Measurements from ENCODE around the gene APBB3.

DNA sequence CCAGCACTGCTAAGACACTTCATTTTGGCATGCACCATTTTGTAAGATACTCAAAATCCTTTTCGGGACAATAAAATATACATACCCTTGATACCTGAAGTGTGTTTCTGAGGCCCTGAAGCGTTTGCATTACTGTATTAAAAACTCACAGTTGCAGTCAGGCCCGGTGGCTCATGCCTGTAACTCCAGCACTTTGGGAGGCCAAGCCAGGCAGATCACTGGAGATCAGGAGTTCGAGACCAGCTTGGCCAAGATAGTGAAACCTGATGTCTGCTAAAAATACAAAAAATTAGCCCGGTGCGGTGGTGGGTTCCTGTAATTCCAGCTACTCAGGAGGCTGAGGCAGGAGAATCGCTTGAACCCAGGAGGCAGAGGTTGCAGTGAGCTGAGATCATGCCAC is 19.4 kb downstream of the APBB3 start:
- TF ChIP-seq, protein P1, sequence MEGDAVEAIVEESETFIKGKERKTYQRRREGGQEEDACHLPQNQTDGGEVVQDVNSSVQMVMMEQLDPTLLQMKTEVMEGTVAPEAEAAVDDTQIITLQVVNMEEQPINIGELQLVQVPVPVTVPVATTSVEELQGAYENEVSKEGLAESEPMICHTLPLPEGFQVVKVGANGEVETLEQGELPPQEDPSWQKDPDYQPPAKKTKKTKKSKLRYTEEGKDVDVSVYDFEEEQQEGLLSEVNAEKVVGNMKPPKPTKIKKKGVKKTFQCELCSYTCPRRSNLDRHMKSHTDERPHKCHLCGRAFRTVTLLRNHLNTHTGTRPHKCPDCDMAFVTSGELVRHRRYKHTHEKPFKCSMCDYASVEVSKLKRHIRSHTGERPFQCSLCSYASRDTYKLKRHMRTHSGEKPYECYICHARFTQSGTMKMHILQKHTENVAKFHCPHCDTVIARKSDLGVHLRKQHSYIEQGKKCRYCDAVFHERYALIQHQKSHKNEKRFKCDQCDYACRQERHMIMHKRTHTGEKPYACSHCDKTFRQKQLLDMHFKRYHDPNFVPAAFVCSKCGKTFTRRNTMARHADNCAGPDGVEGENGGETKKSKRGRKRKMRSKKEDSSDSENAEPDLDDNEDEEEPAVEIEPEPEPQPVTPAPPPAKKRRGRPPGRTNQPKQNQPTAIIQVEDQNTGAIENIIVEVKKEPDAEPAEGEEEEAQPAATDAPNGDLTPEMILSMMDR (IDR thresholded peaks at IDR 0.05; ENCODE audit: insufficient read depth, low read length, poor library complexity, severe bottlenecking), result no peak
- TF ChIP-seq EZH2phosphoT487 (conservative IDR thresholded peaks at IDR 0.05; ENCODE audit: low read length), result no peak
